MCF 10A (cell line): ENCODE measurements around the gene DNM2. TPM values are rescaled to one million over a fixed set of nuclear protein-coding genes. Genes with fewer than 3 reads are reported as not detected.

ENCODE experiments used
- Bru-seq: library from RNA; stranded (reverse); fragments of 400-500 nt; gene quantifications from one replicate; lab custom pipeline; 2021; lab: Mats Ljungman, UMichigan
- BruChase-seq, 2 experiments: library from RNA; stranded (reverse); fragments of 400-500 nt; gene quantifications; one replicate each; lab custom pipeline; 2021; lab: Mats Ljungman, UMichigan
- BruUV-seq: library from RNA; stranded (reverse); fragments of 400-500 nt; replicated peaks from 2 replicates; lab custom pipeline; 2021; lab: Mats Ljungman, UMichigan
- CTCF ChIA-PET: fragments of 300-600 bp; sonication (Branson Sonifier 250); formaldehyde crosslinking; extraction: SDS; loops from one replicate; lab custom pipeline; 2021; ENCODE audit warnings: antibody characterized with exemption, inconsistent platforms; lab: Yijun Ruan, JAX
- POLR2A ChIA-PET: fragments of 300-600, 350-650 bp; sonication (Branson Sonifier 250); formaldehyde crosslinking; extraction: SDS; loops from one replicate; lab custom pipeline; 2020; ENCODE audit warnings: antibody characterized with exemption, inconsistent platforms; lab: Yijun Ruan, JAX
- DNase-seq: peaks from one replicate; pipeline ENCODE4 v3.0.0-alpha.2; 2018; ENCODE audit not compliant: unreplicated experiment
- H3K27ac Mint-ChIP-seq: one replicate; pipeline ENCODE4 v1.8.0; 2022; ENCODE audit warnings: mild to moderate bottlenecking, low read depth, mixed read lengths; ENCODE audit not compliant: unreplicated experiment
- H3K27me3 Mint-ChIP-seq: one replicate; pipeline ENCODE4 v1.8.0; 2022; ENCODE audit warnings: mixed read lengths; ENCODE audit not compliant: insufficient read depth, unreplicated experiment
- H3K36me3 Mint-ChIP-seq: one replicate; pipeline ENCODE4 v1.8.0; 2022; ENCODE audit warnings: mild to moderate bottlenecking, moderate library complexity, mixed read lengths; ENCODE audit not compliant: insufficient read depth, unreplicated experiment
- H3K4me1 Mint-ChIP-seq: one replicate; pipeline ENCODE4 v1.8.0; 2022; ENCODE audit warnings: mixed read lengths; ENCODE audit not compliant: insufficient read depth, unreplicated experiment
- H3K4me3 Mint-ChIP-seq: one replicate; pipeline ENCODE4 v1.8.0; 2022; ENCODE audit warnings: mild to moderate bottlenecking, moderate library complexity, mixed read lengths; ENCODE audit not compliant: unreplicated experiment
- H3K9me3 Mint-ChIP-seq: one replicate; pipeline ENCODE4 v1.8.0; 2022; ENCODE audit warnings: mixed read lengths; ENCODE audit not compliant: unreplicated experiment
- CTCF ChIP-seq: fragments of 200-600 bp; IDR thresholded peaks from one replicate; pipeline ENCODE4 v1.8.0; 2022; ENCODE audit warnings: antibody characterized with exemption, mild to moderate bottlenecking; ENCODE audit not compliant: unreplicated experiment
- intact Hi-C: fragments of 100-400 bp; cut with micrococcal nuclease; formaldehyde crosslinking; loops from 2 replicates; pipeline ENCODE4 v1.14.1; 2022
- long read RNA-seq: library from polyadenylated mRNA; stranded (forward); transcript quantifications from one replicate; pipeline ENCODE4 v2.0.0, GENCODE V29; 2022
- total RNA-seq: library from RNA; stranded (reverse); gene quantifications from 2 replicates; pipeline ENCODE4 v1.2.3, GENCODE V29; 2022

The DNM2 gene
- total RNA-seq, result 114 and 125 TPM in 2 replicates
- Bru-seq, nascent RNA, result percentile 59 among the genes with signal in this experiment
- percentile 68 among the genes with signal in this experiment for BruChase-seq, experiment 1, labeled RNA remaining after a 6-hour chase
- BruChase-seq, experiment 2, labeled RNA remaining after a 2-hour chase, result percentile 62 among the genes with signal in this experiment
- long read RNA-seq, full-length matches to known transcripts, result 59 of 107 reads
- long read RNA-seq, partial matches to known transcripts, result 12 of 107 reads
- long read RNA-seq, other reads (novel, unspliced or antisense), result 36 of 107 reads

GRCh38 chr19:10717356-10718204 is at the start of gene DNM2:
Gene DNM2 (plus strand): TSS chr19:10718079. CDS start chr19:10718243, 164 bp downstream.
- no TSS peak for BruUV-seq
- peak within 1 kb of the TSS; percentile 86 for H3K27ac Mint-ChIP-seq
- peaks cover 29% of the 10 kb centered on the region for H3K36me3 Mint-ChIP-seq
- intact Hi-C loops, result loop anchor here (1.0 to 5.0 kb wide), 3 partner anchors 55 to 147 kb away; partner anchors contain the start of gene TMED1
- H3K9me3 Mint-ChIP-seq, result no peaks in the 10 kb centered on the region
- H3K4me1 Mint-ChIP-seq, result peaks cover 15% of the 10 kb centered on the region
- CTCF ChIA-PET, result interaction anchor here (0.6 to 6.5 kb wide), 18 partner anchors 9 to 323 kb away, joined by 3 to 55 read pairs (median 4); partner anchors contain the start of genes QTRT1 and TMED1
- POLR2A ChIA-PET, result interaction anchor here (0.6 to 2.9 kb wide), 22 partner anchors 10 to 384 kb away, joined by 3 to 29 read pairs (median 5); partner anchors contain the start of genes QTRT1, RAVER1 and TMED1
- peak within 1 kb of the TSS; percentile 86 for H3K4me3 Mint-ChIP-seq
- DNase-seq, result peak; percentile 100
- TF ChIP-seq CTCF, result peak; percentile 62
- no peaks in the 10 kb centered on the region for H3K27me3 Mint-ChIP-seq

- H3K27ac Mint-ChIP-seq, result no peak overlapping the region
- DNase-seq, result no peak
- peaks cover 4% of the 10 kb centered on the region for H3K4me1 Mint-ChIP-seq
- ChIA-PET POLR2A (interaction anchor here (0.6 to 2.5 kb wide), 2 partner anchors 8 to 14 kb away, joined by 4 to 7 read pairs; no protein-coding TSS in a partner anchor), CTCF (no interaction called here)
- BruUV-seq, result no TSS peak
- H3K36me3 Mint-ChIP-seq, result peaks cover 52% of the 10 kb centered on the region
- no peak for TF ChIP-seq CTCF
- no peaks in the 10 kb centered on the region for H3K9me3 Mint-ChIP-seq
- no peaks in the 10 kb centered on the region for H3K27me3 Mint-ChIP-seq
- no peak overlapping the region for H3K4me3 Mint-ChIP-seq
- intact Hi-C loops, result no loop called here
These were observed 48.6 kb upstream of the DNM2 start for GRCh38 chr19:10669246-10669645.

DNA sequence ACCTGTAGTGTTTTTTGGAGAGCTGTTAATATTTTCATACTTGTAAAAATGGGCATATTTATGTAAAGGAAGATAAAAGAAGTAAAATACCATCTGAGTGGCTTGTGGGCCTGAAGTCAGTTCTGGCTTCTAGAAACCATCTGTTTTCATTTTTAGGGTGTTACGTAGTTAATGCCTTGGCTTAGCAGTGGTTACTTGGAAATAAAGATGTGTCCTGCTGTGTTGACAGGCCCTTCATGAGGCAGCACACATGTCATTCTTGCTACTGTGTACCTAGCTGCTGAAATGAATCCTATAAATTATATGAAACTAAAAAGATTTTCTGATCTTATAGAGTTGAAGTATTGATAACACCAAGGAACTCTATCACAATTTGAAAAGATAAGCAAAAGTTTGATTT is 47.7 kb upstream of the DNM2 start:
- no TSS peak for BruUV-seq
- no peak overlapping the region for H3K27ac Mint-ChIP-seq
- no peaks in the 10 kb centered on the region for H3K9me3 Mint-ChIP-seq
- DNase-seq, result no peak
- no peaks in the 10 kb centered on the region for H3K27me3 Mint-ChIP-seq
- no peak overlapping the region for H3K4me3 Mint-ChIP-seq
- CTCF ChIA-PET, result interaction anchor here (2.6 to 3.5 kb wide), 2 partner anchors 30 to 89 kb away, joined by 9 to 17 read pairs; no protein-coding TSS in a partner anchor
- H3K36me3 Mint-ChIP-seq, result peaks cover 62% of the 10 kb centered on the region
- no peak for TF ChIP-seq CTCF
- POLR2A ChIA-PET, result interaction anchor here (2.5 kb wide), 1 partner anchor 15 kb away, joined by 7 read pairs; no protein-coding TSS in a partner anchor
- intact Hi-C loops, result no loop called here
- H3K4me1 Mint-ChIP-seq, result peaks cover 4% of the 10 kb centered on the region
